ENCODE data around the gene FOSL2.

FOSL2 gene

GRCh38 chr2:28377984-28378678, 14.5 kb upstream of the FOSL2 start:
- no peak overlapping the region for H3K27ac ChIP-seq
- TF ChIP-seq, protein P1, sequence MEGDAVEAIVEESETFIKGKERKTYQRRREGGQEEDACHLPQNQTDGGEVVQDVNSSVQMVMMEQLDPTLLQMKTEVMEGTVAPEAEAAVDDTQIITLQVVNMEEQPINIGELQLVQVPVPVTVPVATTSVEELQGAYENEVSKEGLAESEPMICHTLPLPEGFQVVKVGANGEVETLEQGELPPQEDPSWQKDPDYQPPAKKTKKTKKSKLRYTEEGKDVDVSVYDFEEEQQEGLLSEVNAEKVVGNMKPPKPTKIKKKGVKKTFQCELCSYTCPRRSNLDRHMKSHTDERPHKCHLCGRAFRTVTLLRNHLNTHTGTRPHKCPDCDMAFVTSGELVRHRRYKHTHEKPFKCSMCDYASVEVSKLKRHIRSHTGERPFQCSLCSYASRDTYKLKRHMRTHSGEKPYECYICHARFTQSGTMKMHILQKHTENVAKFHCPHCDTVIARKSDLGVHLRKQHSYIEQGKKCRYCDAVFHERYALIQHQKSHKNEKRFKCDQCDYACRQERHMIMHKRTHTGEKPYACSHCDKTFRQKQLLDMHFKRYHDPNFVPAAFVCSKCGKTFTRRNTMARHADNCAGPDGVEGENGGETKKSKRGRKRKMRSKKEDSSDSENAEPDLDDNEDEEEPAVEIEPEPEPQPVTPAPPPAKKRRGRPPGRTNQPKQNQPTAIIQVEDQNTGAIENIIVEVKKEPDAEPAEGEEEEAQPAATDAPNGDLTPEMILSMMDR (conservative IDR thresholded peaks at IDR 0.05; ENCODE audit: low read depth, low read length), result no peak
- no peak overlapping the region for H3K9ac ChIP-seq
- no peaks in the 10 kb centered on the region for H3K4me1 ChIP-seq (ENCODE audit: low read depth, poor library complexity, severe bottlenecking)
- no peaks in the 10 kb centered on the region for H4K20me1 ChIP-seq (ENCODE audit: insufficient read depth)
- no peak overlapping the region for H3K4me2 ChIP-seq
- H3K27me3 ChIP-seq (ENCODE audit: insufficient read depth, low read depth), result no peaks in the 10 kb centered on the region
- no peak overlapping the region for H3K4me3 ChIP-seq (IDR thresholded peaks at IDR 0.05; ENCODE audit: insufficient read depth, low read depth, low read length)
- H3K79me2 ChIP-seq (ENCODE audit: insufficient read depth, low read depth), result no peaks in the 10 kb centered on the region
- H2AFZ ChIP-seq (ENCODE audit: low read depth), result no peak overlapping the region
- H3K36me3 ChIP-seq (ENCODE audit: insufficient read depth), result no peaks in the 10 kb centered on the region

GRCh38 chr2:28378679-28379584, 13.7 kb upstream of the FOSL2 start:
- Histone ChIP-seq H3K36me3 (ENCODE audit: insufficient read depth) (no peaks in the 10 kb centered on the region), H2AFZ (ENCODE audit: low read depth) (no peak overlapping the region), H3K27ac (no peak overlapping the region), H3K4me2 (no peak overlapping the region), H3K79me2 (ENCODE audit: insufficient read depth, low read depth) (no peaks in the 10 kb centered on the region), H3K4me3 (IDR thresholded peaks at IDR 0.05; ENCODE audit: insufficient read depth, low read depth, low read length) (no peak overlapping the region), H4K20me1 (ENCODE audit: insufficient read depth) (no peaks in the 10 kb centered on the region), H3K9ac (no peak overlapping the region), H3K4me1 (ENCODE audit: low read depth, poor library complexity, severe bottlenecking) (no peaks in the 10 kb centered on the region), H3K27me3 (ENCODE audit: insufficient read depth, low read depth) (no peaks in the 10 kb centered on the region)
- TF ChIP-seq, protein P1 (conservative IDR thresholded peaks at IDR 0.05; ENCODE audit: low read depth, low read length), result no peak

GRCh38 chr2:28380219-28380618, 12.4 kb upstream of the FOSL2 start:
- no peaks in the 10 kb centered on the region for H3K36me3 ChIP-seq (ENCODE audit: insufficient read depth)
- H3K79me2 ChIP-seq (ENCODE audit: insufficient read depth, low read depth), result no peaks in the 10 kb centered on the region
- H3K4me3 ChIP-seq (IDR thresholded peaks at IDR 0.05; ENCODE audit: insufficient read depth, low read depth, low read length), result no peak overlapping the region
- no peaks in the 10 kb centered on the region for H3K27me3 ChIP-seq (ENCODE audit: insufficient read depth, low read depth)
- TF ChIP-seq, protein P1 (conservative IDR thresholded peaks at IDR 0.05; ENCODE audit: low read depth, low read length), result no peak
- no peak overlapping the region for H3K9ac ChIP-seq
- H2AFZ ChIP-seq (ENCODE audit: low read depth), result no peak overlapping the region
- no peak overlapping the region for H3K4me2 ChIP-seq
- no peaks in the 10 kb centered on the region for H3K4me1 ChIP-seq (ENCODE audit: low read depth, poor library complexity, severe bottlenecking)
- no peak overlapping the region for H3K27ac ChIP-seq
- H4K20me1 ChIP-seq (ENCODE audit: insufficient read depth), result no peaks in the 10 kb centered on the region

- H3K4me1 ChIP-seq (ENCODE audit: low read depth, poor library complexity, severe bottlenecking), result no peaks in the 10 kb centered on the region
- no peaks in the 10 kb centered on the region for H3K79me2 ChIP-seq (ENCODE audit: insufficient read depth, low read depth)
- H2AFZ ChIP-seq (ENCODE audit: low read depth), result no peak overlapping the region
- no peak overlapping the region for H3K9ac ChIP-seq
- TF ChIP-seq, protein P1 (conservative IDR thresholded peaks at IDR 0.05; ENCODE audit: low read depth, low read length), result no peak
- no peaks in the 10 kb centered on the region for H3K36me3 ChIP-seq (ENCODE audit: insufficient read depth)
- H3K27me3 ChIP-seq (ENCODE audit: insufficient read depth, low read depth), result no peaks in the 10 kb centered on the region
- H3K4me3 ChIP-seq (IDR thresholded peaks at IDR 0.05; ENCODE audit: insufficient read depth, low read depth, low read length), result no peak overlapping the region
- no peaks in the 10 kb centered on the region for H4K20me1 ChIP-seq (ENCODE audit: insufficient read depth)
- H3K27ac ChIP-seq, result no peak overlapping the region
- no peak overlapping the region for H3K4me2 ChIP-seq
Measured at GRCh38 chr2:28381225-28382180, 11.2 kb upstream of the FOSL2 start.

Measured in KMS-11 (cell line).